GM19372 (cell line): ENCODE measurements around the gene AKNA.
"Not testable (repeated sequence)": the region's sequence is repeated elsewhere in the genome, so short reads cannot be mapped to it uniquely, and the experiment has no call there.

Experiments used
- ATAC-seq: cut with Tn5 transposase; IDR thresholded peaks from one replicate; pipeline ENCODE4 v1.9.1; 2021; ENCODE audit warnings: mild to moderate bottlenecking, low read depth, moderate library complexity; ENCODE audit not compliant: unreplicated experiment

Gene AKNA

GRCh38 chr9:114328357-114328820 lies 59.4 kb downstream of the AKNA start:
- ATAC-seq, result not testable (repeated sequence)

GRCh38 chr9:114327749-114328148 lies 60.0 kb downstream of the AKNA start:
- ATAC-seq, result no peak

GRCh38 chr9:114325684-114326254 lies 62.0 kb downstream of the AKNA start:
- not testable (repeated sequence) for ATAC-seq

GRCh38 chr9:114324965-114325364 lies 62.8 kb downstream of the AKNA start:
- not testable (repeated sequence) for ATAC-seq

- ATAC-seq, result no peak
Observed at GRCh38 chr9:114324492-114324891, 63.3 kb downstream of the AKNA start.

GRCh38 chr9:114323849-114324248 lies 63.9 kb downstream of the AKNA start:
- not testable (repeated sequence) for ATAC-seq

GRCh38 chr9:114322831-114323531 lies 64.8 kb downstream of the AKNA start, which contains the start of gene ORM1:
ORM1 (plus strand) TSS chr9:114323098; CDS start chr9:114323134, 36 bp downstream.
- not testable (repeated sequence) for ATAC-seq

- ATAC-seq, result not testable (repeated sequence)
Observed at GRCh38 chr9:114322160-114322818, 65.5 kb downstream of the AKNA start.

- ATAC-seq, result no peak
Observed at GRCh38 chr9:114321759-114322158, 66.0 kb downstream of the AKNA start.

GRCh38 chr9:114320710-114321109 lies 67.1 kb downstream of the AKNA start:
- ATAC-seq, result not testable (repeated sequence)

GRCh38 chr9:114319147-114319546 lies 68.6 kb downstream of the AKNA start:
- ATAC-seq, result no peak

- no peak for ATAC-seq
Observed at GRCh38 chr9:114318416-114318815, 69.4 kb downstream of the AKNA start.

GRCh38 chr9:114317665-114318357 lies 70.0 kb downstream of the AKNA start:
- ATAC-seq, result no peak

- no peak for ATAC-seq
Observed at GRCh38 chr9:114316605-114317230, 71.1 kb downstream of the AKNA start.

- ATAC-seq, result no peak
Observed at GRCh38 chr9:114315723-114316363, 71.9 kb downstream of the AKNA start.

- no peak for ATAC-seq
Observed at GRCh38 chr9:114314881-114315722, 72.7 kb downstream of the AKNA start.

GRCh38 chr9:114314256-114314867 lies 73.4 kb downstream of the AKNA start:
- ATAC-seq, result no peak

GRCh38 chr9:114313186-114313585 lies 74.6 kb downstream of the AKNA start:
- no peak for ATAC-seq

- ATAC-seq, result no peak
Observed at GRCh38 chr9:114312513-114312875, 75.3 kb downstream of the AKNA start.
